Breast epithelium (tissue), 3 donors: ENCODE results near the gene SFMBT2.

ENCODE experiments used
- POLR2A ChIP-seq: fragments of 450-650 bp; IDR thresholded peaks from one replicate; pipeline ENCODE4 v1.6.1; 2016; ENCODE audit warnings: antibody characterized with exemption, mild to moderate bottlenecking, moderate library complexity
- POLR2AphosphoS5 ChIP-seq, 3 donors: sonication (generic); formaldehyde crosslinking; IDR thresholded peaks; one replicate each; pipeline ENCODE4 v1.6.1; 2017; ENCODE audit warnings: antibody characterized with exemption in 3 of 3
- TF ChIP-seq, protein P1 (sequence below), 3 donors: fragments of 450-650 bp; IDR thresholded peaks; one replicate each; pipeline ENCODE4 v1.5.1; 2016 to 2017; ENCODE audit warnings: antibody characterized with exemption in 3 of 3, mild to moderate bottlenecking in 3 of 3, moderate library complexity in 3 of 3

DNA sequence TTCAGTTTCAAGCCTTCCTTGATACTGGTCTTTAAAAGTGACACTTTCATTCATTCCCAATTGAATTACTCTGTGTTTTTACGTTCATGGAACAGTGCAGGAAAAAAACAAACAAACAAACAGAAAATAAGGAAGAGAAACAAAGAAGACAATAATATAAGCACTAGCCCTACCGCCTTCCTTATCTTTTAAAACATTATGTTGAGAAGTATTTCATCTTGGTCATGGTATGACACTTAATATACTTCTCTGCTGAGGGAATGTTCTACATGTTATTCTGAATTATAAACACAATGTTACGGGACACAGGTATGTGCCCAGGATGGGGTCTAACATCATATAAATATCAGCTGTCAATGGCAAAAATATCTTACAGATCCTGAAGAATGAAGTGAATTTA lies 176.7 kb downstream of the SFMBT2 start:
- TF ChIP-seq, protein P1, sequence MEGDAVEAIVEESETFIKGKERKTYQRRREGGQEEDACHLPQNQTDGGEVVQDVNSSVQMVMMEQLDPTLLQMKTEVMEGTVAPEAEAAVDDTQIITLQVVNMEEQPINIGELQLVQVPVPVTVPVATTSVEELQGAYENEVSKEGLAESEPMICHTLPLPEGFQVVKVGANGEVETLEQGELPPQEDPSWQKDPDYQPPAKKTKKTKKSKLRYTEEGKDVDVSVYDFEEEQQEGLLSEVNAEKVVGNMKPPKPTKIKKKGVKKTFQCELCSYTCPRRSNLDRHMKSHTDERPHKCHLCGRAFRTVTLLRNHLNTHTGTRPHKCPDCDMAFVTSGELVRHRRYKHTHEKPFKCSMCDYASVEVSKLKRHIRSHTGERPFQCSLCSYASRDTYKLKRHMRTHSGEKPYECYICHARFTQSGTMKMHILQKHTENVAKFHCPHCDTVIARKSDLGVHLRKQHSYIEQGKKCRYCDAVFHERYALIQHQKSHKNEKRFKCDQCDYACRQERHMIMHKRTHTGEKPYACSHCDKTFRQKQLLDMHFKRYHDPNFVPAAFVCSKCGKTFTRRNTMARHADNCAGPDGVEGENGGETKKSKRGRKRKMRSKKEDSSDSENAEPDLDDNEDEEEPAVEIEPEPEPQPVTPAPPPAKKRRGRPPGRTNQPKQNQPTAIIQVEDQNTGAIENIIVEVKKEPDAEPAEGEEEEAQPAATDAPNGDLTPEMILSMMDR (IDR thresholded peaks at IDR 0.05): no peak
- TF ChIP-seq POLR2A (no peak), POLR2AphosphoS5 (IDR thresholded peaks at IDR 0.05) (no peak)
